Sigmoid colon (tissue), 3 donors: ENCODE results near the gene ITPR1.

ENCODE experiments used
- POLR2A ChIP-seq, 2 donors: fragments of 450-650 bp; IDR thresholded peaks; one replicate each; pipeline ENCODE4 v1.6.1; 2016; ENCODE audit warnings: antibody characterized with exemption in 2 of 2, mild to moderate bottlenecking in 2 of 2, moderate library complexity in 2 of 2
- TF ChIP-seq, protein P1 (sequence below), 4 experiments: fragments of 450-650 bp in 3 of 4; fragments of 200-600 bp in 1 of 4; IDR thresholded peaks; one replicate each; pipeline ENCODE4 v1.5.1; 2016 to 2019; ENCODE audit warnings: antibody characterized with exemption in 4 of 4, mild to moderate bottlenecking in 3 of 4, moderate library complexity in 2 of 4

GRCh38 chr3:4493941-4494894, 1.1 kb downstream of the ITPR1 start:
- TF ChIP-seq, protein P1, sequence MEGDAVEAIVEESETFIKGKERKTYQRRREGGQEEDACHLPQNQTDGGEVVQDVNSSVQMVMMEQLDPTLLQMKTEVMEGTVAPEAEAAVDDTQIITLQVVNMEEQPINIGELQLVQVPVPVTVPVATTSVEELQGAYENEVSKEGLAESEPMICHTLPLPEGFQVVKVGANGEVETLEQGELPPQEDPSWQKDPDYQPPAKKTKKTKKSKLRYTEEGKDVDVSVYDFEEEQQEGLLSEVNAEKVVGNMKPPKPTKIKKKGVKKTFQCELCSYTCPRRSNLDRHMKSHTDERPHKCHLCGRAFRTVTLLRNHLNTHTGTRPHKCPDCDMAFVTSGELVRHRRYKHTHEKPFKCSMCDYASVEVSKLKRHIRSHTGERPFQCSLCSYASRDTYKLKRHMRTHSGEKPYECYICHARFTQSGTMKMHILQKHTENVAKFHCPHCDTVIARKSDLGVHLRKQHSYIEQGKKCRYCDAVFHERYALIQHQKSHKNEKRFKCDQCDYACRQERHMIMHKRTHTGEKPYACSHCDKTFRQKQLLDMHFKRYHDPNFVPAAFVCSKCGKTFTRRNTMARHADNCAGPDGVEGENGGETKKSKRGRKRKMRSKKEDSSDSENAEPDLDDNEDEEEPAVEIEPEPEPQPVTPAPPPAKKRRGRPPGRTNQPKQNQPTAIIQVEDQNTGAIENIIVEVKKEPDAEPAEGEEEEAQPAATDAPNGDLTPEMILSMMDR (IDR thresholded peaks at IDR 0.05), result no peak
- TF ChIP-seq POLR2A (IDR thresholded peaks at IDR 0.05), result no peak
